IPS DF 6.9 (cell line): ENCODE results near the gene CCS.
"Not testable (repeated sequence)": the region's sequence is repeated elsewhere in the genome, so short reads cannot be mapped to it uniquely, and the experiment has no call there.

Experiments
- DNase-seq: peaks from one replicate; pipeline ENCODE4 v3.0.0-alpha.2; 2013; ENCODE audit warnings: low read depth, low spot score
- H3K27ac ChIP-seq: one replicate; pipeline ENCODE4 v1.5.1; 2013; ENCODE audit warnings: low read length, control low read depth
- H3K27me3 ChIP-seq: 2 replicates; pipeline ENCODE4 v1.6.1; 2013; ENCODE audit warnings: mild to moderate bottlenecking, low read length; ENCODE audit not compliant: control insufficient read depth, insufficient read depth
- H3K36me3 ChIP-seq: 2 replicates; pipeline ENCODE4 v1.6.1; 2013; ENCODE audit warnings: low read length; ENCODE audit not compliant: control insufficient read depth, insufficient read depth
- H3K4me1 ChIP-seq: 2 replicates; pipeline ENCODE4 v1.6.1; 2013; ENCODE audit warnings: low read length; ENCODE audit not compliant: control insufficient read depth, insufficient read depth
- H3K4me3 ChIP-seq: 2 replicates; pipeline ENCODE4 v1.5.1; 2013; ENCODE audit warnings: mild to moderate bottlenecking, low read length
- H3K9me3 ChIP-seq: 2 replicates; pipeline ENCODE4 v1.6.1; 2013; ENCODE audit warnings: low read length, inconsistent platforms; ENCODE audit not compliant: control insufficient read depth, insufficient read depth
- WGBS: extraction: QIAGEN DNeasy Blood & Tissue Kit; methylation state at CpG from one replicate; pipeline ENCODE4 v1.1.7; 2013; ENCODE audit warnings: mixed read lengths, missing lambda C conversion rate; ENCODE audit not compliant: insufficient read length, insufficient coverage; 5-methylcytosine and 5-hydroxymethylcytosine counted together

The CCS gene

GRCh38 chr11:66592457-66593302, at the start of gene CCS, which contains the start of gene CCDC87:
CCS (plus strand) TSS chr11:66593185; CDS start chr11:66593262, 77 bp downstream.
CCDC87 (minus strand) TSS chr11:66593063; CDS start chr11:66593015, 48 bp downstream.
- Histone ChIP-seq H3K4me1 (peaks cover 5% of the 10 kb centered on the region; the same call in 1 of the 2 replicates), H3K4me3 (peak within 1 kb of the TSS; percentile 60), H3K27me3 (no peaks in the 10 kb centered on the region), H3K36me3 (no peaks in the 10 kb centered on the region), H3K9me3 (no peaks in the 10 kb centered on the region), H3K27ac (no peak within 1 kb of the TSS)
- peak; percentile 82 for DNase-seq
- WGBS, result no CpG with 5 or more reads among the region's 68 CpGs

GRCh38 chr11:66543263-66544107, 49.5 kb upstream of the CCS start:
- no peak overlapping the region for H3K4me3 ChIP-seq
- H3K27me3 ChIP-seq, result no peaks in the 10 kb centered on the region
- no peak overlapping the region for H3K27ac ChIP-seq
- no peak for DNase-seq
- no peaks in the 10 kb centered on the region for H3K9me3 ChIP-seq
- no CpG with 5 or more reads among the region's 26 CpGs for WGBS
- H3K4me1 ChIP-seq, result no peaks in the 10 kb centered on the region
- no peaks in the 10 kb centered on the region for H3K36me3 ChIP-seq

- DNase-seq, H3K27me3 ChIP-seq, H3K36me3 ChIP-seq, H3K4me3 ChIP-seq, H3K27ac ChIP-seq, H3K4me1 ChIP-seq, H3K9me3 ChIP-seq: not testable (repeated sequence)
- WGBS, result no CpG with 5 or more reads among the region's 14 CpGs
Measured at GRCh38 chr11:66544952-66545351, 48.0 kb upstream of the CCS start.

GRCh38 chr11:66545701-66546367, 47.2 kb upstream of the CCS start, which contains the start of gene ZDHHC24:
ZDHHC24 (minus strand) TSS chr11:66546048; CDS start chr11:66546003, 45 bp downstream.
- H3K36me3 ChIP-seq, result no peaks in the 10 kb centered on the region
- peak within 1 kb of the TSS; percentile 82 for H3K4me3 ChIP-seq
- no peak within 1 kb of the TSS for H3K27ac ChIP-seq
- peaks cover 2% of the 10 kb centered on the region; the same call in 1 of the 2 replicates for H3K4me1 ChIP-seq
- H3K27me3 ChIP-seq, result no peaks in the 10 kb centered on the region
- peak; percentile 93 for DNase-seq
- WGBS, result no CpG with 5 or more reads among the region's 71 CpGs
- H3K9me3 ChIP-seq, result no peaks in the 10 kb centered on the region

GRCh38 chr11:66546368-66546965, 46.5 kb upstream of the CCS start, which contains the start of gene ACTN3:
ACTN3 (plus strand) TSS chr11:66546903; CDS start chr11:66546938, 35 bp downstream.
- no peak for DNase-seq
- no CpG with 5 or more reads among the region's 37 CpGs for WGBS

GRCh38 chr11:66546966-66547661, 45.9 kb upstream of the CCS start:
- no peak for DNase-seq
- Histone ChIP-seq H3K4me1 (peaks cover 2% of the 10 kb centered on the region; the same call in 1 of the 2 replicates), H3K9me3 (no peaks in the 10 kb centered on the region), H3K4me3 (peak overlapping the region; percentile 82; the same call in 1 of the 2 replicates), H3K27me3 (no peaks in the 10 kb centered on the region), H3K36me3 (no peaks in the 10 kb centered on the region), H3K27ac (no peak overlapping the region)
- no CpG with 5 or more reads among the region's 18 CpGs for WGBS

More at GRCh38 chr11:66546368-66546965, 46.5 kb upstream of the CCS start, which contains the start of gene ACTN3:
- peak within 1 kb of the TSS; percentile 82 for H3K4me3 ChIP-seq
- H3K36me3 ChIP-seq, result no peaks in the 10 kb centered on the region
- peaks cover 2% of the 10 kb centered on the region; the same call in 1 of the 2 replicates for H3K4me1 ChIP-seq
- no peak within 1 kb of the TSS for H3K27ac ChIP-seq
- H3K27me3 ChIP-seq, result no peaks in the 10 kb centered on the region
- no peaks in the 10 kb centered on the region for H3K9me3 ChIP-seq

- no CpG with 5 or more reads among the region's 5 CpGs for WGBS
- Histone ChIP-seq H3K9me3 (no peaks in the 10 kb centered on the region), H3K27me3 (no peaks in the 10 kb centered on the region), H3K4me1 (peaks cover 2% of the 10 kb centered on the region; the same call in 1 of the 2 replicates), H3K4me3 (peak overlapping the region; percentile 82; the same call in 1 of the 2 replicates), H3K27ac (no peak overlapping the region), H3K36me3 (no peaks in the 10 kb centered on the region)
- DNase-seq, result no peak
Measured at GRCh38 chr11:66547662-66548009, 45.3 kb upstream of the CCS start.

- no peaks in the 10 kb centered on the region for H3K36me3 ChIP-seq
- peak overlapping the region; percentile 8; the same call in 1 of the 2 replicates for H3K4me3 ChIP-seq
- WGBS, result no CpG with 5 or more reads among the region's 11 CpGs
Measured at GRCh38 chr11:66548041-66548440, 44.9 kb upstream of the CCS start.

More at GRCh38 chr11:66548041-66548440, 44.9 kb upstream of the CCS start:
- Histone ChIP-seq H3K4me1 (peaks cover 2% of the 10 kb centered on the region; the same call in 1 of the 2 replicates), H3K27me3 (no peaks in the 10 kb centered on the region), H3K27ac (no peak overlapping the region), H3K9me3 (no peaks in the 10 kb centered on the region)
- DNase-seq, result no peak
